H1 (cell line): ENCODE measurements around the gene KAT2A. TPM values are rescaled to one million over a fixed set of nuclear protein-coding genes. Genes with fewer than 3 reads are reported as not detected.

Source experiments
- CTCF ChIA-PET: fragments of 300-600 bp; sonication (Branson Sonifier 250); formaldehyde crosslinking; loops from one replicate; lab custom pipeline; 2021; ENCODE audit not compliant: partially characterized antibody; lab: Charles Lee
- POLR2A ChIA-PET: fragments of 300-600 bp; sonication (Branson Sonifier 250); formaldehyde crosslinking; loops from one replicate; lab custom pipeline; 2021; ENCODE audit warnings: inconsistent platforms; ENCODE audit not compliant: partially characterized antibody; lab: Charles Lee
- DNase-seq, 2 experiments: peaks; one replicate each; pipeline versions ENCODE4 v3.0.0 to v3.0.0-alpha.2; 2010 to 2022; ENCODE audit warnings: low spot score in 2 of 2, low read depth in 1 of 2, mixed read lengths in 1 of 2
- FAIRE-seq: peaks from 2 replicates; lab custom pipeline; 2011; peaks lifted over from hg19 to GRCh38; lab: Jason Lieb, UNC
- H2AFZ ChIP-seq: 2 replicates; pipeline ENCODE4 v1.8.1; 2012; ENCODE audit warnings: low read length, inconsistent platforms
- H2AK5ac ChIP-seq: 2 replicates; pipeline ENCODE4 v1.6.1; 2013; ENCODE audit warnings: low read depth, low read length
- H2BK120ac ChIP-seq: replicated peaks from 2 replicates; pipeline ENCODE3; 2013; ENCODE audit warnings: low read depth, low read length, inconsistent platforms
- H2BK12ac ChIP-seq: 2 replicates; pipeline ENCODE4 v1.6.1; 2013; ENCODE audit warnings: low read depth, low read length
- H2BK15ac ChIP-seq: 2 replicates; pipeline ENCODE4 v1.6.1; 2013; ENCODE audit warnings: low read length
- H2BK20ac ChIP-seq: 2 replicates; pipeline ENCODE4 v1.6.1; 2013; ENCODE audit warnings: low read length
- H2BK5ac ChIP-seq: 2 replicates; pipeline ENCODE4 v1.6.1; 2013; ENCODE audit warnings: low read depth, low read length
- H3K14ac ChIP-seq: 2 replicates; pipeline ENCODE4 v1.6.1; 2013; ENCODE audit warnings: inconsistent platforms; ENCODE audit not compliant: insufficient read length
- H3K18ac ChIP-seq: 2 replicates; pipeline ENCODE4 v1.6.1; 2013; ENCODE audit warnings: low read length; ENCODE audit errors: extremely low read depth
- H3K23ac ChIP-seq: 2 replicates; pipeline ENCODE4 v1.6.1; 2013; ENCODE audit warnings: inconsistent platforms; ENCODE audit not compliant: insufficient read length
- H3K23me2 ChIP-seq: 2 replicates; pipeline ENCODE4 v1.6.1; 2013; ENCODE audit warnings: low read depth, low read length
- H3K27ac ChIP-seq: 2 replicates; pipeline ENCODE4 v1.6.1; 2011; ENCODE audit warnings: low read depth, low read length, inconsistent platforms
- H3K27me3 ChIP-seq, 4 experiments: replicated peaks in 1 of 4; 1 replicate in 1 of 4; 2 replicates in 3 of 4; pipeline versions ENCODE4 v1.6.1 to v1.8.1; 2011 to 2013; ENCODE audit warnings: low read length in 3 of 4, mild to moderate bottlenecking in 3 of 4, inconsistent platforms in 2 of 4, mixed read lengths in 2 of 4, moderate library complexity in 1 of 4; ENCODE audit not compliant: control insufficient read depth in 3 of 4, insufficient read depth in 3 of 4; ENCODE audit errors: extremely low read depth in 1 of 4
- H3K36me3 ChIP-seq, 4 experiments: 2 replicates each; pipeline versions ENCODE4 v1.6.1 to v1.8.1; 2011 to 2013; ENCODE audit warnings: mild to moderate bottlenecking in 4 of 4, low read length in 3 of 4, moderate library complexity in 2 of 4, control low read depth in 1 of 4, inconsistent platforms in 1 of 4; ENCODE audit not compliant: insufficient read depth in 4 of 4, control insufficient read depth in 2 of 4
- H3K4ac ChIP-seq: replicated peaks from 2 replicates; pipeline ENCODE3; 2013; ENCODE audit warnings: low read length, low read depth, mixed read lengths, inconsistent platforms; ENCODE audit not compliant: insufficient read length
- H3K4me1 ChIP-seq, 4 experiments: replicated peaks in 1 of 4; 1 replicate in 1 of 4; 2 replicates in 3 of 4; pipeline versions ENCODE4 v1.6.1 to v1.8.1; 2011 to 2013; ENCODE audit warnings: low read length in 3 of 4, inconsistent platforms in 2 of 4, mixed read lengths in 1 of 4; ENCODE audit not compliant: insufficient read depth in 4 of 4, control insufficient read depth in 3 of 4
- H3K4me2 ChIP-seq, 2 experiments: 2 replicates each; pipeline versions ENCODE4 v1.6.1 to v1.8.1; 2011 to 2013; ENCODE audit warnings: low read depth in 2 of 2, low read length in 2 of 2, control low read depth in 1 of 2, inconsistent platforms in 1 of 2, mild to moderate bottlenecking in 1 of 2; ENCODE audit not compliant: insufficient read depth in 1 of 2
- H3K4me3 ChIP-seq, 4 experiments: fragments of 200-600, 300-600 bp in 1 of 4; sonication (generic), shearing (Covaris generic), sonication (Bioruptor Twin) in 1 of 4; 2 replicates each; pipeline versions ENCODE4 v1.5.1 to v1.8.1; 2011 to 2016; ENCODE audit warnings: low read length in 4 of 4, low read depth in 3 of 4, control low read depth in 2 of 4, inconsistent platforms in 2 of 4, mild to moderate bottlenecking in 2 of 4, mixed read lengths in 1 of 4, moderate library complexity in 1 of 4; ENCODE audit not compliant: insufficient read depth in 2 of 4; ENCODE audit errors: extremely low read depth in 1 of 4
- H3K56ac ChIP-seq: replicated peaks from 2 replicates; pipeline ENCODE3; 2013; ENCODE audit warnings: low read depth, mild to moderate bottlenecking, mixed read lengths, low read length, inconsistent platforms; ENCODE audit not compliant: insufficient read length
- H3K79me1 ChIP-seq: 2 replicates; pipeline ENCODE4 v1.6.1; 2013; ENCODE audit warnings: low read depth, low read length, control low read depth
- H3K79me2 ChIP-seq, 2 experiments: 2 replicates each; pipeline versions ENCODE4 v1.6.1 to v1.8.1; 2012 to 2013; ENCODE audit warnings: low read length in 2 of 2, mild to moderate bottlenecking in 2 of 2, inconsistent platforms in 1 of 2; ENCODE audit not compliant: insufficient read depth in 2 of 2, control insufficient read depth in 1 of 2
- H3K9ac ChIP-seq, 4 experiments: replicated peaks in 1 of 4; 1 replicate in 1 of 4; 2 replicates in 3 of 4; pipeline versions ENCODE4 v1.6.1 to v1.8.1; 2011 to 2013; ENCODE audit warnings: low read depth in 3 of 4, low read length in 3 of 4, control low read depth in 2 of 4, mild to moderate bottlenecking in 2 of 4, moderate library complexity in 2 of 4, inconsistent platforms in 1 of 4; ENCODE audit errors: extremely low read depth in 1 of 4
- H3K9me3 ChIP-seq, 2 experiments: 2 replicates each; pipeline versions ENCODE4 v1.6.1 to v1.8.1; 2012 to 2013; ENCODE audit warnings: mild to moderate bottlenecking in 2 of 2, moderate library complexity in 2 of 2, control low read depth in 1 of 2, inconsistent platforms in 1 of 2, low read depth in 1 of 2, low read length in 1 of 2, mixed read lengths in 1 of 2; ENCODE audit not compliant: insufficient read depth in 2 of 2
- H4K20me1 ChIP-seq, 2 experiments: replicated peaks in 1 of 2; 2 replicates each; pipeline versions ENCODE3 to v1.8.1; 2011 to 2013; ENCODE audit warnings: inconsistent platforms in 2 of 2, low read length in 2 of 2, mild to moderate bottlenecking in 1 of 2; ENCODE audit not compliant: insufficient read depth in 2 of 2, control insufficient read depth in 1 of 2
- H4K5ac ChIP-seq: 2 replicates; pipeline ENCODE4 v1.6.1; 2013; ENCODE audit warnings: low read length, low read depth, mixed read lengths, inconsistent platforms; ENCODE audit not compliant: insufficient read length
- H4K8ac ChIP-seq: 2 replicates; pipeline ENCODE4 v1.8.0; 2013; ENCODE audit warnings: mild to moderate bottlenecking, moderate library complexity, low read length, inconsistent platforms; ENCODE audit not compliant: insufficient read depth; ENCODE audit errors: extremely low read depth
- H4K91ac ChIP-seq: replicated peaks from 2 replicates; pipeline ENCODE3; 2013; ENCODE audit warnings: low read length, mixed read lengths, inconsistent platforms; ENCODE audit not compliant: insufficient read length
- BRCA1 ChIP-seq: IDR thresholded peaks from 2 replicates; pipeline ENCODE4 v1.6.1; 2012; ENCODE audit warnings: low read depth, low read length, improper control_type of control experiment
- EP300 ChIP-seq, 2 experiments: IDR thresholded peaks; 1 replicate in 1 of 2; 2 replicates in 1 of 2; pipeline ENCODE4 v1.6.1; 2011 to 2012; ENCODE audit warnings: low read depth in 2 of 2, low read length in 2 of 2, mild to moderate bottlenecking in 2 of 2, borderline replicate concordance in 1 of 2, inconsistent platforms in 1 of 2, moderate library complexity in 1 of 2
- GABPA ChIP-seq: IDR thresholded peaks from 2 replicates; pipeline ENCODE4 v1.6.1; 2011; ENCODE audit warnings: mild to moderate bottlenecking, low read length, moderate library complexity, borderline replicate concordance; ENCODE audit not compliant: insufficient read depth
- HDAC2 ChIP-seq, 2 experiments: fragments of 300-600 bp in 1 of 2; sonication (generic) in 1 of 2; IDR thresholded peaks; 2 replicates each; pipeline ENCODE4 v1.6.1; 2011 to 2012; ENCODE audit warnings: low read depth in 2 of 2, low read length in 2 of 2, mild to moderate bottlenecking in 2 of 2, moderate library complexity in 2 of 2, borderline replicate concordance in 1 of 2, inconsistent platforms in 1 of 2
- HDAC6 ChIP-seq: IDR thresholded peaks from one replicate; pipeline ENCODE4 v1.7.1; 2012; ENCODE audit warnings: low read depth, mild to moderate bottlenecking, inconsistent platforms, low read length, moderate library complexity
- NRF1 ChIP-seq: IDR thresholded peaks from 2 replicates; pipeline ENCODE4 v1.6.1; 2011; ENCODE audit warnings: mild to moderate bottlenecking, low read depth, low read length, improper control_type of control experiment
- POU5F1 ChIP-seq: IDR thresholded peaks from 2 replicates; pipeline ENCODE4 v1.6.1; 2011; ENCODE audit warnings: low read depth, mild to moderate bottlenecking, low read length, moderate library complexity
- RAD21 ChIP-seq, 2 experiments: IDR thresholded peaks in 1 of 2; conservative IDR thresholded peaks in 1 of 2; 2 replicates each; pipeline ENCODE4 v1.6.1; 2011; ENCODE audit warnings: low read depth in 2 of 2, low read length in 2 of 2, improper control_type of control experiment in 1 of 2, inconsistent platforms in 1 of 2, mild to moderate bottlenecking in 1 of 2, moderate library complexity in 1 of 2
- SAP30 ChIP-seq: fragments of 300-600 bp; sonication (generic); IDR thresholded peaks from 2 replicates; pipeline ENCODE4 v1.7.1; 2012; ENCODE audit warnings: low read length, moderate library complexity, mild to moderate bottlenecking, inconsistent platforms; ENCODE audit not compliant: insufficient read depth, insufficient replicate concordance
- SIX5 ChIP-seq: IDR thresholded peaks from 2 replicates; pipeline ENCODE4 v1.6.1; 2011; ENCODE audit warnings: mild to moderate bottlenecking, low read depth, low read length
- TAF1 ChIP-seq: IDR thresholded peaks from 2 replicates; pipeline ENCODE4 v1.6.1; 2011; ENCODE audit warnings: mild to moderate bottlenecking, low read depth, low read length
- TBP ChIP-seq: IDR thresholded peaks from 2 replicates; pipeline ENCODE4 v1.6.1; 2011; ENCODE audit warnings: low read depth, low read length, improper control_type of control experiment
- ZNF274 ChIP-seq: IDR thresholded peaks from 2 replicates; pipeline ENCODE4 v1.7.0; 2012; ENCODE audit warnings: low read length, borderline replicate concordance; ENCODE audit errors: extremely low read depth
- WGBS, 2 experiments: shearing (Covaris generic) in 1 of 2; methylation state at CpG; one replicate each; pipeline versions ENCODE4 v1.1.6 to v1.1.7; 2013 to 2015; ENCODE audit warnings: low lambda C conversion rate in 2 of 2, mixed read lengths in 2 of 2, inconsistent platforms in 1 of 2, low coverage in 1 of 2, missing lambda C conversion rate in 1 of 2; ENCODE audit not compliant: insufficient replicate concordance in 2 of 2, insufficient coverage in 1 of 2, insufficient read length in 1 of 2; ENCODE audit errors: extremely low coverage in 1 of 2, missing lambda C conversion rate in 1 of 2; 5-methylcytosine and 5-hydroxymethylcytosine counted together
- polyA plus RNA-seq, 7 experiments: library from polyadenylated mRNA; depleted of rRNA in 3 of 7; stranded (reverse) in 5 of 7; unstranded in 2 of 7; fragments of >200 nt in 5 of 7; fragments of 200-250 nt in 2 of 7; gene quantifications; 1 replicate in 5 of 7; 2 replicates in 1 of 7; 4 replicates in 1 of 7; pipeline versions ENCODE4 v1.2.1 to v1.2.3, GENCODE V29; 2011 to 2013; ENCODE audit warnings: missing spikeins in 2 of 7, mixed read lengths in 2 of 7
- total RNA-seq: library from RNA; stranded (reverse); fragmentation: NEBNext Ultra II Directional; extraction: Animal tissue kit (Norgen Biotek cat#: 25700); gene quantifications from 2 replicates; pipeline ENCODE4 v1.2.1, GENCODE V29; 2021

KAT2A gene
- total and polyA plus RNA-seq, 2 of the 8 experiments (the other 6 are each of a cell fraction or from before 2014, with no cell fraction given), result 34.2 to 40.1 TPM

DNA sequence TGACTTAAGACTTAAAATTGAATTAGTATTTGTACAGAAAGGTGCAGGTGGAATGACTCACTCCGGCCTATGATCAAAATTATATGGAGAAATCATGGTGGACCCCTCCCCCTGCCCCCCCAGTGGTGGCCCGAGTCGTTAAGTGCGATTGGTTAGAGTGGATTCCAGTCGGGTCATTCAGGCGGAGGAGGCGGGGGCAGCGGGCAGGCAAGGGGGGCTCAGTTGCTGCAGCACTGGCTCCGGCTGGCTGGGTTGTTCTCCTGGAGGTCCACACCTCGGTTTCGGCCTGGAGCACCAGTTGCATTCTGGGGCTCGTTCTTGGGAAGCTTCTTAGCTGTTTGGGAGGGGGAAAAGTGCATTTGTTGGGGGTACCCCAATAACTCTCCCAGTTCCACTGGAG is 4.4 kb upstream of the KAT2A start:
- Histone ChIP-seq H3K23ac (no peak overlapping the region), H4K8ac (no peak overlapping the region; the same call in 1 of the 2 replicates), H2BK5ac (no peak overlapping the region), H3K79me1 (0 out of 2 replicates have a peak, but pooled peaks cover 2% of the 10 kb centered on the region), H3K9me3 (no peaks in the 10 kb centered on the region), H3K4me2 (no peak overlapping the region), H3K4me3 (no peak overlapping the region), H4K91ac (no peak overlapping the region), H3K27ac (no peak overlapping the region), H4K5ac (no peak overlapping the region), H3K56ac (no peak overlapping the region), H4K20me1 (peaks cover 7 to 9% of the 10 kb centered on the region in 2 experiments), H2AFZ (no peak overlapping the region), H3K27me3 (no peaks in the 10 kb centered on the region; a peak in 2 of 7 replicates), H3K79me2 (no peaks in the 10 kb centered on the region), H2BK12ac (no peak overlapping the region), H2BK15ac (no peak overlapping the region), H3K23me2 (peaks cover 8% of the 10 kb centered on the region), H2BK20ac (no peak overlapping the region), H3K9ac (no peak overlapping the region), H3K14ac (no peak overlapping the region), H3K36me3 (peaks cover 6 to 47% (median 25%) of the 10 kb centered on the region in 4 experiments), H2AK5ac (no peak overlapping the region), H3K4ac (no peak overlapping the region), H3K4me1 (peaks cover 0 to 16% (median 12%) of the 10 kb centered on the region in 4 experiments; a peak in 6 of 7 replicates), H2BK120ac (no peak overlapping the region), H3K18ac (no peak overlapping the region)
- FAIRE-seq (no peak), DNase-seq (no peak)
- ChIA-PET POLR2A (no interaction called here), CTCF (interaction anchor here (1.1 to 39.4 kb wide), 4 partner anchors 13 to 97 kb away, joined by 3 to 1084 read pairs (median 164); partner anchors contain the start of genes DNAJC7, NKIRAS2 and ZNF385C)
- WGBS, 2 experiments, result 93% methylated on average over 11 of the region's 12 CpGs; no CpG with 5 or more reads in 1 of the 2 experiments
- TF ChIP-seq BRCA1 (no peak), TAF1 (no peak), TBP (no peak), POU5F1 (no peak), HDAC2 (IDR thresholded peaks at IDR 0.05; ENCODE audit: borderline replicate concordance in 1 of 2, low read depth in 2 of 2, low read length in 2 of 2) (no peak), NRF1 (no peak), EP300 (IDR thresholded peaks at IDR 0.05; ENCODE audit: borderline replicate concordance in 1 of 2, low read depth in 2 of 2, low read length in 2 of 2) (no peak), SAP30 (no peak), GABPA (no peak), ZNF274 (no peak), RAD21 (IDR thresholded peaks at IDR 0.05 in 1 of 2, conservative IDR thresholded peaks at IDR 0.05 in 1 of 2; ENCODE audit: low read depth in 2 of 2, low read length in 2 of 2) (no peak), HDAC6 (no peak), SIX5 (no peak)
